Right lobe of liver (tissue), 6 donors: ENCODE results near the gene SLC6A19. TPM values are rescaled to one million over a fixed set of nuclear protein-coding genes. Genes with fewer than 3 reads are reported as not detected.

Experiments used
- ATAC-seq, 4 donors: fragments of 200-7000 bp; cut with Tn5 transposase; one replicate each; pipeline ENCODE4 v1.9.1; 2020; ENCODE audit warnings: mild to moderate bottlenecking in 4 of 4, moderate library complexity in 4 of 4
- DNase-seq, 3 donors: peaks; one replicate each; pipeline ENCODE4 v3.0.0-alpha.2; 2020
- H3K27ac ChIP-seq, 3 donors: fragments of 200-600 bp; one replicate each; pipeline ENCODE4 v1.8.0; 2022
- H3K27me3 ChIP-seq, 2 donors: fragments of 200-600 bp; one replicate each; pipeline ENCODE4 v1.8.0; 2022
- H3K36me3 ChIP-seq, 4 donors: fragments of 200-600 bp; sonication (generic) in 1 of 4; one replicate each; pipeline versions ENCODE4 v1.5.1 to v1.8.0; 2017 to 2022; ENCODE audit warnings: control low read depth in 1 of 4
- H3K4me1 ChIP-seq, 4 donors: fragments of 200-600 bp; sonication (generic) in 1 of 4; one replicate each; pipeline versions ENCODE4 v1.5.1 to v1.8.0; 2017 to 2022; ENCODE audit warnings: control low read depth in 1 of 4
- H3K4me3 ChIP-seq, 3 donors: fragments of 200-600 bp; one replicate each; pipeline ENCODE4 v1.8.0; 2022
- H3K9me3 ChIP-seq, 4 donors: fragments of 200-600 bp; sonication (generic) in 1 of 4; one replicate each; pipeline versions ENCODE4 v1.5.1 to v1.8.0; 2017 to 2022; ENCODE audit warnings: control low read depth in 1 of 4
- CTCF ChIP-seq, 4 donors: fragments of 200-600 bp in 3 of 4; fragments of 450-650 bp in 1 of 4; IDR thresholded peaks; one replicate each; pipeline versions ENCODE4 v1.5.1 to v1.8.0; 2016 to 2022; ENCODE audit warnings: antibody characterized with exemption in 4 of 4, mild to moderate bottlenecking in 2 of 4
- POLR2A ChIP-seq: fragments of 450-650 bp; IDR thresholded peaks from one replicate; pipeline ENCODE4 v1.6.1; 2017; ENCODE audit warnings: antibody characterized with exemption, mild to moderate bottlenecking
- WGBS: methylation state at CpG from one replicate; pipeline ENCODE4 v1.1.6; 2018; ENCODE audit warnings: low coverage, low lambda C conversion rate; ENCODE audit not compliant: insufficient coverage; ENCODE audit errors: missing lambda C conversion rate; 5-methylcytosine and 5-hydroxymethylcytosine counted together
- intact Hi-C, 2 donors: fragments of 100-400 bp; cut with DNase I; formaldehyde crosslinking; loops; one replicate each; pipeline versions ENCODE4 v1.11.2 to v1.14.1; 2022
- total RNA-seq, 6 experiments: library from RNA; depleted of rRNA in 2 of 6; stranded (reverse); fragments of >200 nt in 2 of 6; fragmentation: NEBNext Ultra II Directional in 3 of 6; extraction: Animal tissue kit (Norgen Biotek cat#: 25700) in 3 of 6; gene quantifications; one replicate each; pipeline versions ENCODE4 v1.1.0 to v1.2.4, GENCODE V29; 2016 to 2023
- donor health status: DM: no; HTN: yes; CAD: no.
- donor health status: DM: no; HTN: no; CAD: no.
- donor health status: DM: no; HTN: no; CAD: no.
- donor health status: DM: no; HTN: yes; CAD: no.
- donor health status: DM: no; HTN: yes; CAD: no.

Gene SLC6A19
- total RNA-seq, 6 experiments from 2014 or later: 0.12 to 0.93 (median 0.41) TPM

- Histone ChIP-seq H3K4me3 (no peak overlapping the region), H3K36me3 (no peaks in the 10 kb centered on the region), H3K27ac (no peak overlapping the region), H3K9me3 (no peaks in the 10 kb centered on the region), H3K27me3 (no peaks in the 10 kb centered on the region), H3K4me1 (no peaks in the 10 kb centered on the region)
- 53% methylated on average over 4 of the region's 22 CpGs for WGBS
- no peak for ATAC-seq
- intact Hi-C loops: no loop called here
- TF ChIP-seq CTCF (IDR thresholded peaks at IDR 0.05) (no peak), POLR2A (no peak)
- no peak for DNase-seq
These were observed 38.3 kb downstream of the SLC6A19 start for GRCh38 chr5:1239505-1240251.

GRCh38 chr5:1240496-1241260, 39.3 kb downstream of the SLC6A19 start:
- Histone ChIP-seq H3K27ac (no peak overlapping the region), H3K27me3 (no peaks in the 10 kb centered on the region), H3K4me1 (no peaks in the 10 kb centered on the region), H3K4me3 (no peak overlapping the region), H3K9me3 (no peaks in the 10 kb centered on the region), H3K36me3 (no peaks in the 10 kb centered on the region)
- 75% methylated on average over 11 of the region's 29 CpGs for WGBS
- intact Hi-C loops: no loop called here
- DNase-seq (no peak), ATAC-seq (no peak)
- TF ChIP-seq CTCF (IDR thresholded peaks at IDR 0.05): no peak

GRCh38 chr5:1241509-1242080, 40.2 kb downstream of the SLC6A19 start:
- no peak for ATAC-seq
- intact Hi-C loops: no loop called here
- 78% methylated on average over 9 of the region's 22 CpGs for WGBS

More at GRCh38 chr5:1241509-1242080, 40.2 kb downstream of the SLC6A19 start:
- H3K4me1 ChIP-seq: no peaks in the 10 kb centered on the region
- no peak overlapping the region for H3K4me3 ChIP-seq
- H3K27ac ChIP-seq: no peak overlapping the region
- no peaks in the 10 kb centered on the region for H3K27me3 ChIP-seq
- no peaks in the 10 kb centered on the region for H3K36me3 ChIP-seq
- H3K9me3 ChIP-seq: no peaks in the 10 kb centered on the region
- TF ChIP-seq CTCF (IDR thresholded peaks at IDR 0.05): no peak
- no peak for TF ChIP-seq POLR2A
- DNase-seq: no peak
